ENCODE results near the gene NUDT21. TPM values are rescaled to one million over a fixed set of nuclear protein-coding genes. Genes with fewer than 3 reads are reported as not detected.

Gene NUDT21
- polyA plus RNA-seq, 3 donors, result 33.0 to 65.0 (median 55.9) TPM

GRCh38 chr16:56389554-56389953 lies 61.6 kb downstream of the NUDT21 start:
- Mint-ChIP-seq H3K4me1 (no peaks in the 10 kb centered on the region), H3K27me3 (ENCODE audit: low read depth in 3 of 3) (peaks cover 0 to 1% (median 0%) of the 10 kb centered on the region in 3 donors), H3K27ac (peak overlapping the region in 2 of 7 donors; percentile 2 to 4), H3K36me3 (peaks cover 80 to 88% of the 10 kb centered on the region in 2 donors), H3K9me3 (peaks cover 0 to 6% (median 2%) of the 10 kb centered on the region in 7 donors), H3K4me3 (no peak overlapping the region)
- no peak overlapping the region for H2AFZ ChIP-seq (ENCODE audit: insufficient read depth, low read depth, low read length, poor library complexity, severe bottlenecking)
- intact Hi-C loops (cut with micrococcal nuclease), result no loop called here
- no peak overlapping the region for H3K4me2 ChIP-seq (replicated peaks; ENCODE audit: extremely low read depth, low read length, poor library complexity, severe bottlenecking)
- H3K79me2 ChIP-seq (ENCODE audit: insufficient read depth, low read length), result no peaks in the 10 kb centered on the region
- no peak overlapping the region for H3K27ac ChIP-seq (ENCODE audit: low read depth in 1 of 2, low read length in 2 of 2)
- peaks cover 58 to 77% of the 10 kb centered on the region in 2 donors for H3K36me3 ChIP-seq (replicated peaks in 1 of 2; ENCODE audit: control insufficient read depth in 1 of 2, insufficient read depth in 2 of 2, low read length in 2 of 2)
- DNase-seq, result no peak
- TF ChIP-seq, protein P1, sequence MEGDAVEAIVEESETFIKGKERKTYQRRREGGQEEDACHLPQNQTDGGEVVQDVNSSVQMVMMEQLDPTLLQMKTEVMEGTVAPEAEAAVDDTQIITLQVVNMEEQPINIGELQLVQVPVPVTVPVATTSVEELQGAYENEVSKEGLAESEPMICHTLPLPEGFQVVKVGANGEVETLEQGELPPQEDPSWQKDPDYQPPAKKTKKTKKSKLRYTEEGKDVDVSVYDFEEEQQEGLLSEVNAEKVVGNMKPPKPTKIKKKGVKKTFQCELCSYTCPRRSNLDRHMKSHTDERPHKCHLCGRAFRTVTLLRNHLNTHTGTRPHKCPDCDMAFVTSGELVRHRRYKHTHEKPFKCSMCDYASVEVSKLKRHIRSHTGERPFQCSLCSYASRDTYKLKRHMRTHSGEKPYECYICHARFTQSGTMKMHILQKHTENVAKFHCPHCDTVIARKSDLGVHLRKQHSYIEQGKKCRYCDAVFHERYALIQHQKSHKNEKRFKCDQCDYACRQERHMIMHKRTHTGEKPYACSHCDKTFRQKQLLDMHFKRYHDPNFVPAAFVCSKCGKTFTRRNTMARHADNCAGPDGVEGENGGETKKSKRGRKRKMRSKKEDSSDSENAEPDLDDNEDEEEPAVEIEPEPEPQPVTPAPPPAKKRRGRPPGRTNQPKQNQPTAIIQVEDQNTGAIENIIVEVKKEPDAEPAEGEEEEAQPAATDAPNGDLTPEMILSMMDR (IDR thresholded peaks at IDR 0.05), result no peak
- WGBS (ENCODE audit: insufficient coverage), result 98% methylated on average over 3 of the region's 3 CpGs
- no peaks in the 10 kb centered on the region for H3K4me1 ChIP-seq (ENCODE audit: control insufficient read depth in 1 of 2, insufficient read depth in 2 of 2, low read length in 2 of 2)
- H3K9me3 ChIP-seq (replicated peaks in 1 of 2; ENCODE audit: control insufficient read depth in 1 of 2, insufficient read depth in 1 of 2, low read length in 2 of 2), result no peaks in the 10 kb centered on the region
- H3K27me3 ChIP-seq (ENCODE audit: control insufficient read depth in 2 of 2, insufficient read depth in 2 of 2, low read length in 2 of 2), result no peaks in the 10 kb centered on the region
- no peaks in the 10 kb centered on the region for H4K20me1 ChIP-seq (ENCODE audit: insufficient read depth, low read length)
- H3K4me3 ChIP-seq (replicated peaks in 1 of 3; ENCODE audit: low read depth in 2 of 3, low read length in 3 of 3), result no peak overlapping the region
- H3K9ac ChIP-seq (ENCODE audit: insufficient read depth, low read length, poor library complexity, severe bottlenecking), result no peak overlapping the region

- no peaks in the 10 kb centered on the region for H3K79me2 ChIP-seq (ENCODE audit: insufficient read depth, low read length)
- no peak overlapping the region for H3K9ac ChIP-seq (ENCODE audit: insufficient read depth, low read length, poor library complexity, severe bottlenecking)
- no peaks in the 10 kb centered on the region for H3K9me3 ChIP-seq (replicated peaks in 1 of 2; ENCODE audit: control insufficient read depth in 1 of 2, insufficient read depth in 1 of 2, low read length in 2 of 2)
- H3K27me3 ChIP-seq (ENCODE audit: control insufficient read depth in 2 of 2, insufficient read depth in 2 of 2, low read length in 2 of 2), result no peaks in the 10 kb centered on the region
- TF ChIP-seq, protein P1 (IDR thresholded peaks at IDR 0.05), result no peak
- no peaks in the 10 kb centered on the region for H3K4me1 Mint-ChIP-seq
- peaks cover 71 to 89% of the 10 kb centered on the region in 2 donors for H3K36me3 ChIP-seq (replicated peaks in 1 of 2; ENCODE audit: control insufficient read depth in 1 of 2, insufficient read depth in 2 of 2, low read length in 2 of 2)
- no peak overlapping the region for H3K4me3 Mint-ChIP-seq
- no peak for DNase-seq
- no peaks in the 10 kb centered on the region for H4K20me1 ChIP-seq (ENCODE audit: insufficient read depth, low read length)
- peaks cover 0 to 1% (median 0%) of the 10 kb centered on the region in 3 donors for H3K27me3 Mint-ChIP-seq (ENCODE audit: low read depth in 3 of 3)
- intact Hi-C loops (cut with micrococcal nuclease), result no loop called here
- peaks cover 0 to 11% (median 2%) of the 10 kb centered on the region in 7 donors for H3K9me3 Mint-ChIP-seq
- no peak overlapping the region for H3K4me2 ChIP-seq (replicated peaks; ENCODE audit: extremely low read depth, low read length, poor library complexity, severe bottlenecking)
- no peaks in the 10 kb centered on the region for H3K4me1 ChIP-seq (ENCODE audit: control insufficient read depth in 1 of 2, insufficient read depth in 2 of 2, low read length in 2 of 2)
- no peak overlapping the region for H3K4me3 ChIP-seq (replicated peaks in 1 of 3; ENCODE audit: low read depth in 2 of 3, low read length in 3 of 3)
- H3K36me3 Mint-ChIP-seq, result peaks cover 84 to 90% of the 10 kb centered on the region in 2 donors
- H3K27ac ChIP-seq (ENCODE audit: low read depth in 1 of 2, low read length in 2 of 2), result no peak overlapping the region
- no peak overlapping the region for H3K27ac Mint-ChIP-seq
- no peak overlapping the region for H2AFZ ChIP-seq (ENCODE audit: insufficient read depth, low read depth, low read length, poor library complexity, severe bottlenecking)
Measured at GRCh38 chr16:56388209-56388608, 62.9 kb downstream of the NUDT21 start.
